Loucy (cell line): ENCODE data around the gene DEFB128.

Experiments
- H2AFZ ChIP-seq: fragments of 200-600 bp; sonication (generic); 2 replicates; pipeline ENCODE4 v1.6.0; 2016; ENCODE audit warnings: antibody characterized with exemption, mild to moderate bottlenecking, low read length, moderate library complexity
- H3F3A ChIP-seq: fragments of 200-600 bp; 2 replicates; pipeline ENCODE4 v1.6.0; 2016; ENCODE audit warnings: antibody characterized with exemption, low read depth, mild to moderate bottlenecking
- H3K27me3 ChIP-seq: fragments of 200-600 bp; sonication (generic); 2 replicates; pipeline ENCODE4 v1.6.1; 2014; ENCODE audit warnings: low read length, mild to moderate bottlenecking; ENCODE audit not compliant: insufficient read depth, poor library complexity, severe bottlenecking
- H3K36me3 ChIP-seq: fragments of 200-600 bp; sonication (generic); 2 replicates; pipeline ENCODE4 v1.6.1; 2016; ENCODE audit warnings: low read length; ENCODE audit not compliant: insufficient read depth
- H3K4me1 ChIP-seq: fragments of 200-600 bp; sonication (generic); 2 replicates; pipeline ENCODE4 v1.5.1; 2014; ENCODE audit warnings: low read length, mild to moderate bottlenecking; ENCODE audit not compliant: insufficient read depth, poor library complexity, severe bottlenecking
- H3K4me2 ChIP-seq: fragments of 200-600 bp; sonication (generic); 2 replicates; pipeline ENCODE4 v1.6.0; 2014; ENCODE audit warnings: antibody characterized with exemption, low read length, low read depth, mild to moderate bottlenecking; ENCODE audit not compliant: poor library complexity, severe bottlenecking
- H3K4me3 ChIP-seq: fragments of 200-600 bp; sonication (generic); 2 replicates; pipeline ENCODE4 v1.5.1; 2014; ENCODE audit warnings: low read length, mild to moderate bottlenecking, mixed read lengths; ENCODE audit not compliant: poor library complexity, severe bottlenecking
- H3K79me2 ChIP-seq: fragments of 200-600 bp; sonication (generic); 2 replicates; pipeline ENCODE4 v1.6.1; 2014; ENCODE audit warnings: low read length; ENCODE audit not compliant: insufficient read depth
- H3K9ac ChIP-seq: fragments of 200-600 bp; sonication (generic); 2 replicates; pipeline ENCODE4 v1.6.0; 2014; ENCODE audit warnings: mild to moderate bottlenecking, low read depth, low read length, moderate library complexity; ENCODE audit not compliant: poor library complexity, severe bottlenecking
- H3K9me2 ChIP-seq: fragments of 200-600 bp; sonication (generic); replicated peaks from 2 replicates; pipeline ENCODE4 v1.6.1; 2016; ENCODE audit warnings: low read depth, low read length, mixed read lengths
- H3K9me3 ChIP-seq: fragments of 200-600 bp; sonication (generic); 2 replicates; pipeline ENCODE4 v1.6.1; 2014; ENCODE audit warnings: mild to moderate bottlenecking, antibody characterized with exemption, low read length, low read depth; ENCODE audit not compliant: insufficient read depth
- H4K20me1 ChIP-seq: fragments of 200-600 bp; sonication (generic); 2 replicates; pipeline ENCODE4 v1.6.0; 2014; ENCODE audit warnings: antibody characterized with exemption, low read length, mild to moderate bottlenecking; ENCODE audit not compliant: insufficient read depth, poor library complexity, severe bottlenecking
- EZH2phosphoT487 ChIP-seq: fragments of 200-600 bp; IDR thresholded peaks from 2 replicates; pipeline ENCODE4 v1.6.1; 2018; ENCODE audit warnings: antibody characterized with exemption, mild to moderate bottlenecking, moderate library complexity, borderline replicate concordance
- TF ChIP-seq, protein P1 (sequence below): fragments of 200-600 bp; sonication (generic); conservative IDR thresholded peaks from 2 replicates; pipeline ENCODE4 v1.5.1; 2014; ENCODE audit warnings: mild to moderate bottlenecking, antibody characterized with exemption, low read length

The DEFB128 gene

DNA sequence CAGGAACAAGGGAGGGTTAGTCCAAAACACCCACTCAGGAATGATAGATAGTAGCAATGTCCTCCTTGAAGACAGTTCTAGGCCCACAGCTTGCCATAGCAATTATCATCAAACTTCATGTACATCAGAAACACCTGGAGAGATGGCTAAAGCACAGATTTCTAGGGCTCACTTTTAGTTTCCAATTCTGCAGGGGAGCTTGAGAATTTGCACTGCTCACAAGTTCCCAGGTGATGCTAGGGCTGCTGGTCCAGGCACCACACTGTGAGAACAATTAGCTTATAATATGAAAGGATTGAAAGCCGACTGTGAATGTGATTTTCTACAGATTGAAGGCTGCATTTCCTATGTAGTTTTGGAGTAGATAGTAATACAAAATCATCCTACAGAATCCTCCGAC, 43.6 kb downstream of the DEFB128 start:
- H2AFZ ChIP-seq = no peak overlapping the region
- no peaks in the 10 kb centered on the region for H4K20me1 ChIP-seq
- H3F3A ChIP-seq = no peaks in the 10 kb centered on the region
- H3K36me3 ChIP-seq = no peaks in the 10 kb centered on the region
- H3K4me2 ChIP-seq = no peak overlapping the region
- H3K9ac ChIP-seq = no peak overlapping the region
- H3K27me3 ChIP-seq = peaks cover 23% of the 10 kb centered on the region
- H3K4me3 ChIP-seq = no peak overlapping the region
- H3K9me3 ChIP-seq = no peaks in the 10 kb centered on the region; the same call in 1 of the 2 replicates
- TF ChIP-seq EZH2phosphoT487 = no peak
- TF ChIP-seq, protein P1, sequence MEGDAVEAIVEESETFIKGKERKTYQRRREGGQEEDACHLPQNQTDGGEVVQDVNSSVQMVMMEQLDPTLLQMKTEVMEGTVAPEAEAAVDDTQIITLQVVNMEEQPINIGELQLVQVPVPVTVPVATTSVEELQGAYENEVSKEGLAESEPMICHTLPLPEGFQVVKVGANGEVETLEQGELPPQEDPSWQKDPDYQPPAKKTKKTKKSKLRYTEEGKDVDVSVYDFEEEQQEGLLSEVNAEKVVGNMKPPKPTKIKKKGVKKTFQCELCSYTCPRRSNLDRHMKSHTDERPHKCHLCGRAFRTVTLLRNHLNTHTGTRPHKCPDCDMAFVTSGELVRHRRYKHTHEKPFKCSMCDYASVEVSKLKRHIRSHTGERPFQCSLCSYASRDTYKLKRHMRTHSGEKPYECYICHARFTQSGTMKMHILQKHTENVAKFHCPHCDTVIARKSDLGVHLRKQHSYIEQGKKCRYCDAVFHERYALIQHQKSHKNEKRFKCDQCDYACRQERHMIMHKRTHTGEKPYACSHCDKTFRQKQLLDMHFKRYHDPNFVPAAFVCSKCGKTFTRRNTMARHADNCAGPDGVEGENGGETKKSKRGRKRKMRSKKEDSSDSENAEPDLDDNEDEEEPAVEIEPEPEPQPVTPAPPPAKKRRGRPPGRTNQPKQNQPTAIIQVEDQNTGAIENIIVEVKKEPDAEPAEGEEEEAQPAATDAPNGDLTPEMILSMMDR = no peak
- H3K79me2 ChIP-seq = no peaks in the 10 kb centered on the region
- no peaks in the 10 kb centered on the region for H3K9me2 ChIP-seq
- no peaks in the 10 kb centered on the region for H3K4me1 ChIP-seq

DNA sequence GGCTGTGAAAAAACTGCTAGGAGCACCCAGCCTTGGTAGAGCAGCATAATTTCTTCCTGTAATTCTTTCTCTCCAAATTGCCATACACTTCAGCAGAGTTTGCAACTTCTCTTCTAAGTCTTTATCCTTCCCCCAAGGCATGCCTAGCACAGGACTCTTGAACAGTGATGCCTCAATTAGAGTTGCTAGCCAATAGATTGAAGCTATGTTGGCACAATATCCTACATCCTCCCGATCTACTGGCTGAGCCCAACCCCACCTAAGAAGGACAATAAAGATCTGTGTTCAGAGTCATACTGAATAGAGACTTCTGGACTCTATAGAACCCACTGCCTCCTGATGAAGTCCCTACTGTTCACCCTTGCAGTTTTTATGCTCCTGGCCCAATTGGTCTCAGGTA, 47.2 kb downstream of the DEFB128 start, which contains the start of gene DEFB126:
Gene DEFB126, plus strand, starts transcription at position 301 of the 400 bp plus-strand sequence. Its CDS starts 39 bp downstream, at position 340.
- Histone ChIP-seq H3K4me1 (no peaks in the 10 kb centered on the region), H2AFZ (no peak within 1 kb of the TSS), H3F3A (no peaks in the 10 kb centered on the region), H3K4me3 (no peak within 1 kb of the TSS), H3K27me3 (peaks cover 23% of the 10 kb centered on the region), H3K4me2 (no peak within 1 kb of the TSS), H4K20me1 (no peaks in the 10 kb centered on the region), H3K9me2 (no peaks in the 10 kb centered on the region), H3K9ac (no peak within 1 kb of the TSS), H3K79me2 (no peaks in the 10 kb centered on the region), H3K9me3 (no peaks in the 10 kb centered on the region; the same call in 1 of the 2 replicates), H3K36me3 (no peaks in the 10 kb centered on the region)
- TF ChIP-seq, protein P1 = no peak
- no peak for TF ChIP-seq EZH2phosphoT487
